BLaER1 (cell line): Measurements from ENCODE around the gene C1QTNF3.
"Not testable (repeated sequence)": the region's sequence is repeated elsewhere in the genome, so short reads cannot be mapped to it uniquely, and the experiment has no call there.

Experiments used
- H3K27ac ChIP-seq: shearing (Covaris generic); formaldehyde crosslinking; 2 replicates; pipeline ENCODE4 v1.8.1; 2022
- H3K27me3 ChIP-seq: shearing (Covaris generic); formaldehyde crosslinking; 2 replicates; pipeline ENCODE4 v1.8.1; 2022
- H3K36me3 ChIP-seq: shearing (Covaris generic); formaldehyde crosslinking; 2 replicates; pipeline ENCODE4 v1.8.1; 2022
- H3K4me1 ChIP-seq: shearing (Covaris generic); formaldehyde crosslinking; 2 replicates; pipeline ENCODE4 v1.8.1; 2022
- H3K4me2 ChIP-seq: shearing (Covaris generic); formaldehyde crosslinking; 2 replicates; pipeline ENCODE4 v1.8.1; 2022
- H3K4me3 ChIP-seq: shearing (Covaris generic); formaldehyde crosslinking; 2 replicates; pipeline ENCODE4 v1.8.1; 2022
- H3K9ac ChIP-seq: shearing (Covaris generic); formaldehyde crosslinking; 2 replicates; pipeline ENCODE4 v1.8.1; 2022
- H3K9me3 ChIP-seq: shearing (Covaris generic); formaldehyde crosslinking; 2 replicates; pipeline ENCODE4 v1.8.1; 2022
- H4K20me1 ChIP-seq: shearing (Covaris generic); formaldehyde crosslinking; 2 replicates; pipeline ENCODE4 v1.8.1; 2022
- Cebpa-rat ChIP-seq: shearing (Covaris generic); IDR thresholded peaks from 2 replicates; pipeline ENCODE4 v1.8.1; 2022

Gene C1QTNF3

GRCh38 chr5:34043099-34043876 is at the start of gene C1QTNF3:
TSS of gene C1QTNF3 (minus strand) at chr5:34043213. CDS start at chr5:34043125, 88 bp downstream.
- no peaks in the 10 kb centered on the region for H3K9me3 ChIP-seq
- H3K4me3 ChIP-seq: no peak within 1 kb of the TSS
- H4K20me1 ChIP-seq: no peaks in the 10 kb centered on the region
- no peaks in the 10 kb centered on the region for H3K36me3 ChIP-seq
- H3K27ac ChIP-seq: no peak within 1 kb of the TSS
- TF ChIP-seq Cebpa-rat: no peak
- H3K27me3 ChIP-seq: no peaks in the 10 kb centered on the region
- H3K4me1 ChIP-seq: peaks cover 6% of the 10 kb centered on the region
- peak within 1 kb of the TSS; percentile 22; the same call in 1 of the 2 replicates for H3K4me2 ChIP-seq
- H3K9ac ChIP-seq: no peak within 1 kb of the TSS

- H3K4me1 ChIP-seq, H3K9me3 ChIP-seq, H3K4me3 ChIP-seq: not testable (repeated sequence)
These were observed 48.0 kb upstream of the C1QTNF3 start for GRCh38 chr5:34091039-34091438.

GRCh38 chr5:34089802-34090201 is 46.8 kb upstream of the C1QTNF3 start:
- not testable (repeated sequence) for H4K20me1 ChIP-seq, H3K9me3 ChIP-seq, H3K36me3 ChIP-seq, H3K9ac ChIP-seq, H3K4me3 ChIP-seq, H3K27me3 ChIP-seq, H3K4me2 ChIP-seq, H3K27ac ChIP-seq, H3K4me1 ChIP-seq

More at GRCh38 chr5:34091039-34091438, 48.0 kb upstream of the C1QTNF3 start:
- H3K27ac ChIP-seq, H3K27me3 ChIP-seq, H3K9ac ChIP-seq, H3K36me3 ChIP-seq, H3K4me2 ChIP-seq, H4K20me1 ChIP-seq: not testable (repeated sequence)

GRCh38 chr5:34087728-34088127 is 44.7 kb upstream of the C1QTNF3 start:
- H3K36me3 ChIP-seq, H3K27ac ChIP-seq, H3K4me1 ChIP-seq, H3K4me3 ChIP-seq, H3K9ac ChIP-seq, H4K20me1 ChIP-seq, H3K27me3 ChIP-seq, H3K4me2 ChIP-seq, H3K9me3 ChIP-seq: not testable (repeated sequence)

DNA sequence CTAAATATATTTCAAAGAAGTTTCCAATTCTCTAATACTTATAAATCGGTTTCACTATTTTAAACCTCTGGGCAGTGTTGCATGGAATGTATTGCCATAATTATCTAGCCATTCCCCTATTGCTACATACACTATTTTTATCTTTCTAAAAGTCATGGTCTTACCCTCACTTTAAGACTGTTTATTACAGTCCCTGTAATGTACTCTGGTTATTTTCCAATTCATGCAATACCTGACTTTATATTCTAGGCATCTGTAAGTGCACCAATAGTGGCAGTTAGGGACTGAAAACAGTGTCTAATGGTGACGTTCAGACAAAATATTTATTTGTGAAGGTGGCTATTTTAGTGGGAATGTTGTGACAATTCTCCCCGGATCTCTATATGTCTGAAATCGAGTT is 40.9 kb upstream of the C1QTNF3 start:
- not testable (repeated sequence) for H3K9ac ChIP-seq, H4K20me1 ChIP-seq, H3K27ac ChIP-seq, H3K4me2 ChIP-seq, H3K27me3 ChIP-seq, H3K9me3 ChIP-seq, H3K36me3 ChIP-seq, H3K4me3 ChIP-seq, H3K4me1 ChIP-seq

DNA sequence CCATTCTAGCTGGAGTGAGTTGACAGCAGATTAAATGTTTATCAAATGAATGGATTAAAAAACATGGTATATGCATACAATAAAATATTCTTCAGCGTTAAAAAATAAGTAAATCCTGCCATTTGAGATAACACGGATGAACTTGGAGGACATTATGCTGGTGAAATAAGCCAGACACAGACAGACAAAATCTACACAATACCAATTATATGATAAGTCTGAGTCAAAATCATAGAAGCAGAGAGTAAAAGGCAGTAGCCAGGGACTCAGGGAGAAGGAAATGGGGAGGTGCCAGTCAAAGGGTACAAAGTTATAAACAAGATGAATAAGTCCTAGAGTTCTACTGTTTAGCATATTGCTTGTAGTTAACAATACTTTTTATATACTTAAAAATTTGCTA is 36.5 kb upstream of the C1QTNF3 start:
- not testable (repeated sequence) for H4K20me1 ChIP-seq, H3K9ac ChIP-seq, H3K4me2 ChIP-seq, H3K27me3 ChIP-seq, H3K36me3 ChIP-seq, H3K9me3 ChIP-seq, H3K4me3 ChIP-seq, H3K27ac ChIP-seq, H3K4me1 ChIP-seq

- not testable (repeated sequence) for H3K27ac ChIP-seq, H4K20me1 ChIP-seq, H3K4me3 ChIP-seq, H3K36me3 ChIP-seq, H3K4me1 ChIP-seq, H3K9ac ChIP-seq, H3K27me3 ChIP-seq, H3K9me3 ChIP-seq, H3K4me2 ChIP-seq
These were observed 34.6 kb upstream of the C1QTNF3 start for GRCh38 chr5:34077636-34078035.

GRCh38 chr5:34076719-34077364 is 33.8 kb upstream of the C1QTNF3 start:
- not testable (repeated sequence) for H3K36me3 ChIP-seq, H3K4me3 ChIP-seq, H3K27ac ChIP-seq, H3K4me1 ChIP-seq, H3K9me3 ChIP-seq, H3K4me2 ChIP-seq, H4K20me1 ChIP-seq, H3K27me3 ChIP-seq, H3K9ac ChIP-seq

DNA sequence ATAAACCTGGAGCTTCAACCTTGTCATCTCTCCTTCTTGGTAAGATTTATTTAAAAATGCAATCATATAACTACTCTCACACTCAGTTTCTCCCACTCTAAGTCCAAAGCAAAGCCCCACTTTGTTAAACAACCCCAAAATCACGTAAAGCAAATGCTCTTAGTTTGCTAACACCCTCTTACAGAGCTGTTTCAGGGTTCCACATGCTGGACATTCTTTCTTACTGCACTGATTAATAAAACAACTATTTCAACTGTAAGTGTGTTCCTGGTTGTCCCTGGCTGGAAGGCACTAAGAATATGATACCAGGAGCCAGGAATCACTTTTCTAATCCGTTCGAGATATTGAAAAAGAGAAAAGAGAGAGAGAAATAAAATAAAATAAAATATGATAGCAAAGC is 31.5 kb upstream of the C1QTNF3 start:
- not testable (repeated sequence) for H3K27me3 ChIP-seq, H3K9me3 ChIP-seq, H3K4me3 ChIP-seq, H3K27ac ChIP-seq, H4K20me1 ChIP-seq, H3K4me1 ChIP-seq, H3K4me2 ChIP-seq, H3K9ac ChIP-seq, H3K36me3 ChIP-seq

DNA sequence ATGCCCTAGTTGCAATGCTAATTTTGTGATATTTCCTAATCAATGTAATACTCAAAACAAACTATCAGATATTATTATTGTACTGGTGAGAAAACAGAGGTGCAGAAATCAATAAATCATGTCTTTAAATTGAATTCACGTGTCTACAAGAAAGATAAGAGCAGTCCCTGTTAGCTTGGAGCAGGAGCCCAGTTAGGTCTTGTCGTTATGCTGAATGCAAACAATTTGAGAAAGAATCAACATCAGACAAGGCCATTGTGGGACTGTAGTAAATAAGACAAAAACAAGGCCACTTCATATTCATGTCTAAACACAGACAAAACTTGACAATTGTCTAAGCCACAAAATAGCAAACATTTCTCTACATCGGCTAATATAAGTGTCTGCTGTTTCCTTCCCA is 31.1 kb upstream of the C1QTNF3 start:
- H3K27ac ChIP-seq, H3K27me3 ChIP-seq, H3K4me1 ChIP-seq, H3K4me2 ChIP-seq, H4K20me1 ChIP-seq, H3K4me3 ChIP-seq, H3K9ac ChIP-seq, H3K36me3 ChIP-seq, H3K9me3 ChIP-seq: not testable (repeated sequence)

GRCh38 chr5:34070626-34071025 is 27.6 kb upstream of the C1QTNF3 start:
- not testable (repeated sequence) for H3K27ac ChIP-seq, H3K4me2 ChIP-seq, H3K9ac ChIP-seq, H3K4me1 ChIP-seq, H3K9me3 ChIP-seq, H3K4me3 ChIP-seq, H4K20me1 ChIP-seq, H3K27me3 ChIP-seq, H3K36me3 ChIP-seq
